NCI-H82 treated with DMSO at 0.1 percent for 48 hours (cell line): ENCODE data around the gene HEMGN.

Source experiments
- DNase-seq: peaks from one replicate; lab custom pipeline; 2025; ENCODE audit not compliant: unreplicated experiment; lab: John Stamatoyannopoulos, UW

HEMGN gene

GRCh38 chr9:97900738-97901565 is 37.0 kb downstream of the HEMGN start:
- DNase-seq, result no peak

GRCh38 chr9:97900103-97900737 is 37.8 kb downstream of the HEMGN start:
- no peak for DNase-seq

- no peak for DNase-seq
These were observed 42.2 kb downstream of the HEMGN start for GRCh38 chr9:97895695-97896332.

GRCh38 chr9:97895211-97895610 is 42.8 kb downstream of the HEMGN start:
- DNase-seq, result no peak

GRCh38 chr9:97892421-97892820 is 45.6 kb downstream of the HEMGN start:
- no peak for DNase-seq

GRCh38 chr9:97891736-97892135 is 46.2 kb downstream of the HEMGN start:
- no peak for DNase-seq

- DNase-seq, result no peak
These were observed 47.8 kb downstream of the HEMGN start for GRCh38 chr9:97889941-97890887.

GRCh38 chr9:97880336-97880735 is 57.6 kb downstream of the HEMGN start:
- DNase-seq, result no peak
